DMS153 (cell line): ENCODE results near the gene SLC26A2.
A peak's percentile ranks its signal among the peaks of the same experiment; 100 is the strongest.
"Not testable (repeated sequence)": the region's sequence is repeated elsewhere in the genome, so short reads cannot be mapped to it uniquely, and the experiment has no call there.

Source experiments
- DNase-seq: peaks from one replicate; lab custom pipeline; 2025; lab: John Stamatoyannopoulos, UW

The SLC26A2 gene

GRCh38 chr5:150001660-150002486 lies 41.3 kb downstream of the SLC26A2 start:
- peak; percentile 5 for DNase-seq

- DNase-seq = no peak
Measured at GRCh38 chr5:150006318-150006717, 45.8 kb downstream of the SLC26A2 start.

- no peak for DNase-seq
Measured at GRCh38 chr5:150007050-150007449, 46.5 kb downstream of the SLC26A2 start.

- no peak for DNase-seq
Measured at GRCh38 chr5:150009671-150010387, 49.3 kb downstream of the SLC26A2 start.

- no peak for DNase-seq
Measured at GRCh38 chr5:150013931-150014330, 53.4 kb downstream of the SLC26A2 start.

GRCh38 chr5:150014456-150014855 lies 53.9 kb downstream of the SLC26A2 start:
- no peak for DNase-seq

- DNase-seq = no peak
Measured at GRCh38 chr5:150015415-150015814, 54.9 kb downstream of the SLC26A2 start.

GRCh38 chr5:150016537-150016936 lies 56.0 kb downstream of the SLC26A2 start:
- no peak for DNase-seq

GRCh38 chr5:150017226-150018005 lies 56.9 kb downstream of the SLC26A2 start:
- DNase-seq = no peak

- no peak for DNase-seq
Measured at GRCh38 chr5:150020249-150020648, 59.7 kb downstream of the SLC26A2 start.

- DNase-seq = no peak
Measured at GRCh38 chr5:150021491-150022157, 61.1 kb downstream of the SLC26A2 start.

- no peak for DNase-seq
Measured at GRCh38 chr5:150022158-150022531, 61.6 kb downstream of the SLC26A2 start.

GRCh38 chr5:150022681-150023080 lies 62.1 kb downstream of the SLC26A2 start:
- DNase-seq = no peak

GRCh38 chr5:150023136-150023535 lies 62.6 kb downstream of the SLC26A2 start:
- no peak for DNase-seq

GRCh38 chr5:150024346-150024984 lies 63.9 kb downstream of the SLC26A2 start:
- no peak for DNase-seq

- DNase-seq = no peak
Measured at GRCh38 chr5:150026682-150027172, 66.2 kb downstream of the SLC26A2 start.

- DNase-seq = not testable (repeated sequence)
Measured at GRCh38 chr5:150028047-150028446, 67.5 kb downstream of the SLC26A2 start.

GRCh38 chr5:150033334-150033733 lies 72.8 kb downstream of the SLC26A2 start:
- DNase-seq = no peak

- DNase-seq = no peak
Measured at GRCh38 chr5:150034662-150035061, 74.1 kb downstream of the SLC26A2 start.

GRCh38 chr5:150035139-150035895 lies 74.8 kb downstream of the SLC26A2 start:
- DNase-seq = no peak

GRCh38 chr5:150036513-150036912 lies 76.0 kb downstream of the SLC26A2 start:
- no peak for DNase-seq
